GM18520 (cell line): ENCODE results near the gene DPCD.
A peak's percentile ranks its signal among the peaks of the same experiment; 100 is the strongest.

Experiments used
- ATAC-seq: cut with Tn5 transposase; IDR thresholded peaks from one replicate; pipeline ENCODE4 v1.9.1; 2021; ENCODE audit not compliant: unreplicated experiment

Gene DPCD

DNA sequence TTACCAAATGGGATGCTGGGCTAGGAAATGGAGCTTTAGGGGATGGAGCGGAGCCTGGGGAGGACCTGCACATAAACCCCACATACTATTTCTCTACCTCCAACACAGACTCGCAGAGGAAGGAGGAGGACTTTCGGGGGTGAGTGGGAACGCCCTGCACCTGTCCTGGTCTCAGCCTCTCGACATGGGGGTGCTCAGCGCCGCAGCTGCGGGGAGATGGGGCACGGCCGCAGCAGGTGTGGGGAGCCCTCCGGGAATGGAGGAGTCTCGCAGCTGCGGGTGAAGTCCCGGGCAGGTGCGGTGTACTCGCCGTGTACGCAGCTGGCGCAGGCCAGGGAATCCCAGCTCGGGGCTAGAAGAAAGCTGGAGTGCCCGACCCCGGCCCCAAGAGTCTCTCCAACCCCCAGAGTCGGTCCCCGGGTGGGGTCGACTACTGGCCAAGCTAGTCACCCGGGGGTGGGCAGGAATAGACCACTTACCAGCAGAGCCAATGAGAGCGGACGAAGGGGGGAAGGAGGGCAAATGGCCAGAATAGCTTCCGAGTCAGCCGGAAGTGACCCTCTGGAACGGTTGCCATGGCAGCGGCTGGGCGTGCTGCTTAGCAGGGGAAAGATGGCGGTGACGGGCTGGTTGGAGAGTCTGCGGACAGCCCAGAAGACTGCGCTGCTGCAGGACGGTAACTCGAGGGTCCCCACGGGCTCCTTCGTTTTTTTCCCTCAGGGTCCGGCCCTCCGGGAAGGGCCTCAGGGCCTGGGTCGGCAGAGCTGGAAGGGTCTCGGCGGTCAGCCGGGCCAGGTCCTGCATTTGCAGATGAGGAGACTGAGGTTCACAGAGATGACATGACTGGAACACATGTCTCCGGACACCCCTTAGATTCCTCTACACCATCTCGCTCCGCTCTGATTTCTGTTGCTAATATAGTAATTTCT lies at the start of gene DPCD, which contains the start of gene POLL:
TSS of gene DPCD (plus strand) at position 597 of the 929 bp plus-strand sequence. CDS start at position 613, 16 bp downstream.
TSS of gene POLL (minus strand) at position 533 of the 929 bp plus-strand sequence. CDS start 897 bp downstream, outside the sequence.
- peak; percentile 88 for ATAC-seq

DNA sequence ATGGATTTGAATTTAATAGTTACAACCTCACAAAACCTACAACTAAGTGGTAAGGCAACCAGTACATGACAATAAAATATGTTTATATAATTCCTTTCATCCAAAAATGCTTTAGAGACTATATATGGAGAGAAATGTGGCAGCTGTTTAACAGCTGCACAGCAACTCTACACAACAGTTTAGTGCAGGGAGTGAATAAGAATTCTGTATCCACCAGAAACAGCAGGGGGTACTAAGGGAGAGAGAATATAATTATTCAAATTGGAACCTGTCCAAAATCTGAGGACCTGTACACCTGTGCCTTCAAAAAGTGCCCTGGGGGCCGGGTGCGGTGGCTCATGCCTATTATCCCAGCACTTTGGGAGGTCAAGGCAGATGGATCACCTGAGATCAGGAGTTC lies 49.7 kb upstream of the DPCD start:
- no peak for ATAC-seq

DNA sequence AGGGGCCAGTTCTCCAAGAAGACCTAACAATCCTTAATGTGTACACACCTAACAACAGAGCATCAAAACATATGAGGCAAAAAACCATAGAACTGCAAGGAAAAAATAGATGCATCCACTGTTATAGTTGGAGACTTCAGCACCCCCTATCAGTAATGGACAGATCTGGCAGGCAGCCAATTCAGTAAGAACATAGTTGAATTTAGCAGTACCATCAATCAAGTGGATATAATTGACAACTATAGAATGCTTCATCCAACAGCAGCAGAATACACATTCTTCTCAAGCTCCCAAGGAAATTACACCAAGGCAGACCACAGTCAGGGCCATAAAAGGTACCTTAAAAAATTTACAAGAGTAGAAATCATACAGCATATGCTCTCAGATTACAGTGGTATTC lies 42.2 kb upstream of the DPCD start:
- no peak for ATAC-seq

DNA sequence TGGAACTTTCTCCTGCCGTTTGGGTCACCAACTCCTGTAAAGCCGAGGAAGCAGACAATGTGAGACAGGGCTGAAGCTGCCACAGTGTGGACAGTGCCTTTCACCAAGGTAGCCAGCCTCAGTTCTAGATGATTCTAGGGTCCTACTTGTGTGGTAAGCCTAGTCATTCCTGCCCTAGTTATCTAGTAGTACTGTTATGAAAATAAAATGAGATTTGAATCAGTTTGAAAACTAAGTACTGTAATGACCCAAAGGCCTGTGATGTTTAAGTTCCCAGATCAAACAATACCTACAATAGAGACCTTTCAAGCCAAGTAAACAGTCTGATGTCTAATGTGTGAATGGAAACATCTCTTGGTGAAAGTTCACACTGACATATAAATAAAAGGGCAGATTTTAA lies 37.2 kb upstream of the DPCD start:
- no peak for ATAC-seq

DNA sequence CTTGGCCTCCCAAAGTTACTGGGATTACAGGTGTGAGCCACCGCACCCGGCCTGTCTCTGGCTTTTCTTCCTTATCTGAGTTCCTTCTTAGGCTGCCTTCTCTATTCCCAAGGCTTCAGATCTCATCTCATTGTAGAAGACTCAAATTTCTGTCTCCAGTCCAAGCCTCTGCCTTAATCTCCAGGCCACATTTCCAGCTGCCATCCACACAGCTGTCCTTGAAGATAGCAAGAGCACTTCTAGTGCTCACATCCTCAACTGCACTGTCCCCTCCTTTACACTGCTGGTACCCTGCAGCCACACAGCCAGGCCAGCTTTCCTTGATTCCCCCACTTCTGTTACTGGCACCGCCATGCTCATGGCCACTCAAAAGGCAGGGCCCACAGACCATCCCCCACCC lies 35.7 kb upstream of the DPCD start:
- ATAC-seq, result no peak

DNA sequence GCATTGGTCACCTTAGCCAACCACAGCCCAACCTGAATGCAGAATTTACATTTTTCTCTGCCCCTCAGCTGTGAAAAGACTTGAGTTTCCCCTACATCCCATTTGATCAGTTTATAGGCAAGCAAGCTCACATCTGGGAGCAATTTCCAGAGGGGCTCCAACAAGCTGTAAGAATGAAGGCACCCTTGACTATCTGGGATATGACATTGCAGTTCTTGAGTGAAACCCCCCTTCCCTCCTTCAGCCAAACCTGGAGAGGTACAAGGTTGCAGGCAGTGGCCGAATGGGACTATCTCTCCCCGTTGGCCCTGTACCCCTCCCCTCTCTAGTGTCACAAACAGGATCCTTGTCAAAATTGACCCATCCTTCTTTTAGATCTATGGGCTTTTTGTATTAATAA lies 30.6 kb upstream of the DPCD start:
- ATAC-seq, result no peak

DNA sequence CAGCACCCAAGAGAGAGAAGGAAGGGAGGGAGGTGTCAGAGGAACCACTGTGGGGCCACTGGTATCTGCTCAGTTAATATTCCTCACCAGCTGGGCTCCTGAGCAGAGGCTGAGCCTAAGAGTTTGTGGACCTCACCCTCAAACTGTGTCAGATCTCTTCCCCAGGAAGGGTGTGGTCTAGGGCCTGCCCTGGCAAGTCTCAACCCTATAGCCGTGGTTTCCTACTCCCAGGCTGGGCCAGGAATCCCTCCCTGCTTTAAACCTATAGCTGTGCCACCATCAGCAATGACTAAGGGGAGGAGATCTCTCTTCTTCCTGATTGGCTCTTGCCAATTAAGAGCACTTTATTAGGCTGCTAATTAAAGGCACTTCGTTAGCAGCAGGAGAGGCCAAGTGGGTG lies 29.9 kb upstream of the DPCD start:
- no peak for ATAC-seq

DNA sequence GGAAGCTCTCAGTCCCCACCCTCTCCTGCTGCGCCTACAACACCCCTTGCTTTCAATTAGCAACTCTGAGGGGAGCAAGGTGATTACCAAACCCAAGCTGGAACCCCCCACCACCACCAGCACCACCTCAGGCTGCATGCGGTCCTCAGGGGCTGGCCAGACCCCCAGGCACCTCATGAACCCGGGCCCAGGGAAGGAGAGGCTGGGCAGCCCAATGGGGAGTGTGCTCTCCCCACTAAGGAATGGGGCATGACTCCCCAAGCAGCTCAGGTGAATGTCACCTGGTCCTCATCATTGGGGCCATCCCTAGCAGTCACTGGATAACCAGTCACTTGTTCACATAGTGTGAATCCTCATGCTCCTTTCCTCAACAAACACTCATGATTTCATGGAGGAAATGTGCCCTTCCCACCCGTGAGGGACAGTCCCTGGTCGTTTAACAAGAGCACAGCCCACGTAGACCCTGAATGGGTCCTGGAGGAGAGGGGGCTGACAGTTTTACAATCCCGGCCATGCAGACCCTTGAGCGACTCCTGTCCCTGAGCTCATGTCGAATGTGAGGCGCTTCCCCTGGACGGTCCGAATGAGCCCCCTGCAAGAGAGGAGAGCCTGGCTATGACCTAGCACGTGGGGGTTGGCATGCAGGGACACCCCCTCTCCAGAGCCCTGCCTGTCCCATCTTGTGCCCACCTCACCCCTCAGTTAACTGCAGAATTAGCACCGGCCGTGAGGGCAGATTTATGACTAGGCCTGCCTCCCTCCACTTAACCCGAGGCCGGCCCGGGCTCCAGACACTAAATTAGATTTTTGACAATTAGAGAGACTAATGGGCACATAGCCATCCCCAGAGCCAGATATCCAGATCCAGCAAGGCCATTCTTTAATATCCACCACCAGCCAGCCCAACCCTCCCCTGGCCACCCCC lies 29.2 kb upstream of the DPCD start:
- no peak for ATAC-seq

DNA sequence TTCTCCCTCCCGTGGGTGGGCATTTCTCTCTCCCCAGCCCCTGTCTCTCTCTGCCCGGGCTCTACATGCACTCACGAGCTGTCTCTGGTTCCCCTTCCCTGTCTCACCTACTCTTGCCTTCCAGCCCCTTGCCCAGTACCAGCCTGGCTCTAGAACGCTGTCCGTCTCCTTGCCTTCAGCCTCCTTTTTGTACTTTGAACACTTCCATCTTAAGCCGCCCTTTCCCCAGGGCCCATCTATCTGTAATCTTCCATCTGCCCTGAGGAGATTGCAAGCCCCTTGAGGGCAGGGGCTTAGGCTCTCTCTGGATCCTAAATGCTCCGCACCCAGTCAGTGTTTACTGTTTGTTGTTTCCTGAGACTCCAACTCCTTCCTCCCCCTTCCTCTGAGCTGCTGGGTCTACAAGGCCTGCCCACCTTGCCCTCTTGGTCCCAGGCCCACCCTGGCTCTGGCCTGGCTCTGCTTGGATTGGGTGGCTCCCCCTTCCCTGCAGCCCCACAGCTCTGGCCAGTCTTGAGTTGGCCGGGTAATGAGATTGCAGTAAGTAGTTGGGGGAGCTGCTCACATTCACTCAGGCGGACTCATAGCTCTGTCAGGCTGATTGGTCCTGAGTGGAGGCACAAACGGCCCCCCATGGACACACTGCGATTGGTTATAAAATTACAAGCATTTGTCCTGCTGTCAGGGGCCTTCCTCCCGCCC lies 28.4 kb upstream of the DPCD start:
- ATAC-seq, result no peak

DNA sequence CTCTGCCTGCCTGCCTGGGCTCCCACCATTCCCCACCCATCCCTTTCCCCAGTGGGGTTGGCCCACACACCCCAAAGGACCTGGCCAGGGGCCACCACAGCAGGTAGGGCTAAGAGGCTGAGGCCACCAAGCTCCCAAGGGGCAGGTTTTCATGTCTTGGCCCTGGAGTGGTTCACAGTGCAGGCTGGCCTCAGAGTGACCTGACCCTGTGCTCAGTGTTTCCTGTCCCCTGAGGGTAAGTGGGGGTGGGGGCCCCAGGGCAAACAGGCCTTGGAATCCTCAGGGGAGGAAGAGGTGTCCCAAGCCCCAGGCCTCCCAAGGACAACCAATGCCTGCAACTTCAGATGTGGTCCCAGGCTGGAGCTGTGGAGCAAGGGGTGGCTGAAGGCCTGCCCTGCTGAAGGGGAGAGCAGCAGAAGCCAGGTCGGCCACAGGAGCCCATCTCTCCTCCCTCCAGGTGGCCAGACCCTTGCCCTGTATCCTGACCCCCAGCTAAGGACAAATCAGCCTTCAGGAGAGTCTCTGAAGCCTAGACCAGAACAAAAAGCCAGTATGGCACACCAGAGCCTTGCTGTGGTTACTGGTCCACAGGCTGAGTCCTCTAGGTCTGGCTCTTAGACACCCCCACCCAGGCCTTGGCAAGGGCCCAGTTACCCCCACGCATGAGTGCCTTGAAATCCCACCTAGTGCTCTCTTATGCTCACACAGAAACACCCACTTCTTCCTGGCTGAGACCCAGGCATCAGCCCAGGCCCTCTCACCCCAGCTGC lies 27.6 kb upstream of the DPCD start:
- ATAC-seq, result no peak

DNA sequence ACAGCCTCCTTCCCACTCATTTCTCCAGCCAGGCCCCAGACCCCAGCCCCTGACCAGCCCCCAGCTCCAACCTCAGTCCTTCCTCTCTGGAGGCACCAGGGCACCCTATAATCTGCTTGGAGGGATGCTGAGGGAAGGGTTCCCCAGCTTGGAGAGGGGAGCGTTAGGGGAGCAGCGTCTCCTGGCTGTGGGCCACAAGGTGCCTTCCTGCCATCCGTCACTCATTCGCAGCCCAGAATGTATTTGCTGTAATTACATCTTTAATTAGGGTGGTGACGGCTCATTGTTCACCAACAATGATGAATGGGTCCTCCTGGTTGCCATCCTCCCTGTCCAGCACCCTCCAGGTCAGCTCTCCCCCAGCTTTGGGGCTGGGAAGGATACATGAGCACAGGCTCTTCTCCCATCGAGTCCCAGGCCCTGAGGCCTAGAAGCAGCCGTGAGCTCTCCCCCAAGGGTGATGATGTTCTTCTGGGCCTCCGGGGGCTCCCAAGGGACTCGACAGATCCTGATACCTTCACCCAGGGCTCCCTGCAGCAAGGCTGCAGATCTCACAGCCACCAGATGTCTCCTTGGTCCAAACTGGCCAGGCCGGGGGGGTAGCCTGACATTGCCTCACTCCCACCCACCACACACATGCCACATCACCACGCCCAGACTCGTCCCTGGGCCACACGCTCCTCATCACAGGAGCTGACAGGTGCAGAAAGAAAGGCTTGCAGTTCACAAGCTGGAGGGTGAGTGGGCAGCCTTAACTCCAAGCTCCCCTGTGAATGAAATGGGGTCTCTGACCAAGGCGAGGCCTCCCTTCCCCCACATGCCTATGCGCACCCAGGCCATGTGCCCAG lies 26.8 kb upstream of the DPCD start:
- ATAC-seq, result no peak

DNA sequence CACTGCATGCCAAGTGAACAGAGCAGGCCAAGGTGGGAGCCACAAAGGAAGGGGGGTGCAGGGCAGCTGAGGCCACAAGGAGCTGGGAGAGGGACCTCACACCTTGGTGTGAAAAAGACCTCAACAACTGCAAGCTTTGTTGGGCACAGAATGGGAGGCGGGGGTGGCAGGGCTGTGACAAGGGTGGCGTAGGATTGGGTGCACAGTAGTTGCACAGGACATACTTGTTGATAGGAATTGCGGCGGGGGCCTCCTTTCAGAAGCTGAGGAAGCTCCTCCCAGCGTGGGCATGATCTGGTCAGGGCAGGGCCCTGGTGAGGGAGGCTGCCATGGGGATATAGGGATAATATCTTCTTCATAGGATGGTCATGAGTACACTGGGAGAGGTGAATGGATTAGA lies 25.9 kb upstream of the DPCD start:
- no peak for ATAC-seq

DNA sequence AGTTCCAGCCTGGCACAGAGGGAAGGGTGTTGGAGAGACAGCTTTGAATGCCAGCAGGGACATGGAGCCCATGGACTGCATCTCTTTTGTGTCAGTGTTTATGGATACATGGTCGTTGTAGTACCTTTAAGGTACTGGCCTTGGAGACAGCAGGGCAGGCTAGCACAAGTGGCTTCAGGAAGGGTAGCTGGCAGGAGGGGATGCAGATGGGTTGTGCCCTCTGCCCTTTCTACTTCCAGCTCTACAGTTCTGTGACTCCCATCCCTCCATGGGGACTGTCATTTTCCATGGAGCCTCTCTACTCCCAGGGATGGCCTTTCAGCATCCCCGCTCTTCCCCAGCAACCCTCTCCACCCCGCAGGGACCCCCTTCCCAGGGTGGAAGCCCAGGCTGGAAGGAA lies 25.1 kb upstream of the DPCD start:
- no peak for ATAC-seq

DNA sequence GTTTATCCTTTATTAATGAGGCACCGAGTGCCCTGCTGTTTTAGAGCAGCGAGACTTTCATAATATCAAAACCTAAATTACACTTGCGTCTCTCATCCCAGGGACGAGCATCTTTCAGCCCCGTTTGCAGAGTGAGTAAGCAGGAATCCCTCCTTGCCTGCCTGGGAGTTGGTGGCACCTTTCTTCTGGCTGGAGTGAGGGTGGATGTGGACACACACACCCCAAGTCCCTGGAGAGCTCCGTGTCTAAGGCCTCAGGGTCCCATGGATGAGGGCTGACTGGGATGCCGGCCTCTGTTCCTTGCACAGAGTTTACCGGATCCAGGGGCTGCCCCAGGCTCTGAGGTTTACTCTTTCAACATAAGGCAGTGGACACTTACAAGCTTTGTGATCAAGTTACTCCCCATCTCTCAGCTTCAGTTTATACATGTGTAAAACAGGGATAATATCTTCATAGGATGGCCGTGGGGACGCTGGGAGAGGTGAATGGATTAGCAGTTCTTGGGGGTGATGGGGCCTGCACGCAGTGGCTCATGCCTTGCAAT lies 24.6 kb upstream of the DPCD start:
- ATAC-seq, result no peak

DNA sequence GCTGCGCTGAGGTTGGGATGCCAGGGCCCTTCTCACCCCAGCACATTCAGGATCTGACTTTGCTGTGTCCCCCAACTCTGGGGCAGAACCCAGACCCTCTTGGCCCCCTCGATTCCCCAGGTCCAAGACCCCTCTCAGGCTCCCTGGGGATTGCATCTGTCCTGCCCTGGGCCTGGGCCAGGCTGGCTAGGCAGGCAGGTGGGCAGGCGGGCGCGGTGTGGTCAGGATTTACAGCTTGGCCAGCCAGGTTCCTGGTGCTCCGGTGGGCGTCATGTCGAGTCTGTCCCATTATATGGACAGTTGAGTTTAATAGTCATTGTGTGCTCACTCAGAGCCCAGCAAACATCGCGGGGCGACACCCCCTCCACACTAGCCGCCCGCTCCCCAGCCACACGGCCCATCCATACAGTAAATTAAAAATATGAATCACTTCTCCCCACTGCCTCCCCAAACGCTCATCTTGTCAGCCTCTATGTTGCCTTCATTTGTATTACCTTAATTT lies 23.6 kb upstream of the DPCD start:
- ATAC-seq, result no peak

DNA sequence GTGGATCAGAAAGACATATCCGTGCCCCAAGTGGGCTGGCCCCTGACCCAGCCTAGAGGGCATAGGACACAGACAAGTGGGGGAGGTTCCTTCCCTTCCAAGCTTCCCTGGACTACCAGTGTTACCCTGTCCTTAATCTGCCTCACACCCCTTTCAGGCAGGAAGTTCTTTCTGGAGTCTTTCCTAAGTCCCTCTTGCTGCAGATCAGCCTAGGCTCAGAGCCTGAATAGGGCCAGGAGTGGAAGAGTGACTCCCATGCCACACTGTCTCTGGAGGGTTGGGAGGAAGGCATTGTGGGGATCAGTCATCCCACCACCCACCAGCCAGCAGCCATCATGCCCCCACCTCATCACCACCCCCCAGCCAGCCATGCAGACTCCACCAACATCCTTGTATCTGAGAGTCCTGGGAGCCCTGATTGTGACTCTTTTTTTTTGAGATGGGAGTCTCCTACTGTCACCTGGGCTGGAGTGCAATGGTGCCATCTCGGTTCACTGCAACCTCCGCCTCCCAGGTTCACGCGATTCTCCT lies 22.7 kb upstream of the DPCD start:
- no peak for ATAC-seq

DNA sequence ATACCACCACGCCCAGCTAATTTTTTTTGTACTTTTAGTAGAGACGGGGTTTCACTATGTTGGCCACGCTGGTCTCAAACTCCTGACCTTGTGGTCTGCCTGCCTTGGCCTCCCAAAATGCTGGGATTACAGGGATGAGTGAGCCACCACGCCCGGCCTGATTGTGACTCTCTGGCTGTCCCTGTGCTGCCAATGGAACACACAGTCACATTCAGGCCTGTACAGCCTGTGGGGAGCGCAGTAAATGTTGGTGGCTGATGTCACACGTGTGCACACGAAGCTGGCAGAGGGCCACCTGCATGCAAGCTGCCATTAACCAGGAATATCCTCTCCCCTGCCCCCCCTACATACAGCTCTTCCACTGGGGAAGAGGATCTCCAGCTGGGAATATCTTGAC lies 22.2 kb upstream of the DPCD start:
- ATAC-seq, result no peak

DNA sequence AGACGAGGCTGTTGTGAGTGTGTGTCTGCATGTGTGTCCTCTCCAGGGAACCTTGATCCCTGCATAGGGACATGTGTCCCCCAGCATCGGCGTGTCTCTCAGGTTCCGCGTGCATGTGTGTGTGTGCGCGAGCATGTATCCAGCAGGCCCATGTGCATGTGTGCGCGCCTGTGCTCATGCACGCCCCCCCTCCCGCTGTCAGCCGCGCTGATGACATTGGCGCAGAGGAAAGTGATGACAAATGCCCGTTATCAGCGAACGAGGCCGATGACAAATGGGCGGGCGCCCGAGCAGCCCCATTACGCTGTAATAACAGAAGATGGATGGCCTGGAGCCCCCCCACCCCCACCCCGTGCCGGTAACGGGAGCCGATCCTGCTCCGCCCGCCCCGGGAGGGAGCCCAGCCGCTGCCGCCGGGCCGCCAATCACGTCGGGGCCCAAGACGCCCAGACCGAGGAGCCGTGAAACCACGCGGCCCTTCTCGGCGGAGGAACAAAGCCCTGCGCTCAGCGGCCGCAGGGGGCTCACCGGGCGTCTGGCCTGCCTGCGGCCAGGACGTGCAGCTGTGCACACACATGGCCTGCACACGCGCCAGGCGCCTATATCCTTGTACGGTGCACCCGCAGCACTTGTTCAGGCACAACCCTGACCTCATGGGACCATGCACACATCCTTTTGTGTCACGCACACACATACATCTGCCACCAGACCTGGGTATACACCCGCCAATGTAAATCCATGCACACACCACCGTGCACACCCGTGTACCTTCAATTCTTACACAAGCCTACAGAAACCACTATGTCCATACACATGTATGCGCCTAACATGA lies 21.6 kb upstream of the DPCD start:
- ATAC-seq, result no peak
